Transverse colon (tissue), 4 donors: Measurements from ENCODE around the gene TSPAN5. TPM values are rescaled to one million over a fixed set of nuclear protein-coding genes. Genes with fewer than 3 reads are reported as not detected.

Experiments used
- DNase-seq: peaks from one replicate; pipeline ENCODE4 v3.0.0-alpha.2; 2019
- H3K27ac ChIP-seq, 4 donors: fragments of 200-600 bp; sonication (generic); 2 replicates each; pipeline ENCODE4 v1.5.1; 2016 to 2018; ENCODE audit warnings: inconsistent platforms in 4 of 4
- H3K27me3 ChIP-seq: fragments of 200-600 bp; sonication (generic); 2 replicates; pipeline ENCODE4 v1.5.1; 2017; ENCODE audit warnings: inconsistent platforms
- H3K36me3 ChIP-seq, 4 donors: fragments of 200-600 bp; sonication (generic); 2 replicates each; pipeline ENCODE4 v1.5.1; 2017 to 2019; ENCODE audit warnings: inconsistent platforms in 4 of 4
- H3K4me1 ChIP-seq, 4 donors: fragments of 200-600 bp; sonication (generic); 2 replicates each; pipeline ENCODE4 v1.5.1; 2017 to 2020; ENCODE audit warnings: inconsistent platforms in 4 of 4
- H3K4me3 ChIP-seq, 4 donors: fragments of 200-600 bp; sonication (generic); 1 replicate in 1 of 4; 2 replicates in 3 of 4; pipeline versions ENCODE4 v1.5.1 to v1.6.1; 2017 to 2019; ENCODE audit warnings: inconsistent platforms in 4 of 4
- H3K9me3 ChIP-seq, 2 donors: fragments of 200-600 bp; sonication (generic); 2 replicates each; pipeline ENCODE4 v1.5.1; 2017 to 2019; ENCODE audit warnings: inconsistent platforms in 2 of 2
- EP300 ChIP-seq: sonication (generic); formaldehyde crosslinking; IDR thresholded peaks from one replicate; pipeline ENCODE4 v1.6.1; 2017; ENCODE audit warnings: antibody characterized with exemption, low read depth
- POLR2A ChIP-seq: fragments of 450-650 bp; IDR thresholded peaks from one replicate; pipeline ENCODE4 v1.6.1; 2016; ENCODE audit warnings: antibody characterized with exemption, mild to moderate bottlenecking, moderate library complexity
- POLR2AphosphoS5 ChIP-seq, 3 donors: sonication (generic); formaldehyde crosslinking; IDR thresholded peaks; one replicate each; pipeline ENCODE4 v1.6.1; 2016; ENCODE audit warnings: antibody characterized with exemption in 3 of 3
- WGBS, 2 donors: methylation state at CpG; one replicate each; pipeline ENCODE4 v1.1.5; 2018; ENCODE audit warnings: low coverage in 1 of 2; 5-methylcytosine and 5-hydroxymethylcytosine counted together
- in situ Hi-C, 4 donors: fragments of 200-750 bp; cut with MboI; loops; one replicate each; pipeline versions ENCODE4 v1.15.0 to v1.15.1; 2017; ENCODE audit warnings: low sequenced_read_pairs in 3 of 4, low pct_ligation_motif_present in 1 of 4, low pct_unique_long_range_greater_than_20kb in 1 of 4
- intact Hi-C: fragments of 100-400 bp; cut with DNase I; formaldehyde crosslinking; loops from one replicate; pipeline ENCODE4 v1.15.1; 2023; ENCODE audit warnings: low total_unique reads
- total RNA-seq, 4 donors: library from RNA; depleted of rRNA; stranded (reverse); fragments of >200 nt; gene quantifications; one replicate each; pipeline ENCODE4 v1.1.0, GENCODE V29; 2016
- TF ChIP-seq, protein P1 (sequence below), 5 experiments: fragments of 200-600 bp in 3 of 5; fragments of 450-650 bp in 2 of 5; sonication (generic) in 3 of 5; IDR thresholded peaks; 1 replicate in 2 of 5; 2 replicates in 3 of 5; pipeline ENCODE4 v1.5.1; 2016 to 2017; ENCODE audit warnings: antibody characterized with exemption in 5 of 5, inconsistent platforms in 3 of 5, mild to moderate bottlenecking in 2 of 5, moderate library complexity in 1 of 5

TSPAN5 gene
- total RNA-seq, 4 donors from 2014 or later, result 1.1 to 9.6 (median 4.4) TPM

DNA sequence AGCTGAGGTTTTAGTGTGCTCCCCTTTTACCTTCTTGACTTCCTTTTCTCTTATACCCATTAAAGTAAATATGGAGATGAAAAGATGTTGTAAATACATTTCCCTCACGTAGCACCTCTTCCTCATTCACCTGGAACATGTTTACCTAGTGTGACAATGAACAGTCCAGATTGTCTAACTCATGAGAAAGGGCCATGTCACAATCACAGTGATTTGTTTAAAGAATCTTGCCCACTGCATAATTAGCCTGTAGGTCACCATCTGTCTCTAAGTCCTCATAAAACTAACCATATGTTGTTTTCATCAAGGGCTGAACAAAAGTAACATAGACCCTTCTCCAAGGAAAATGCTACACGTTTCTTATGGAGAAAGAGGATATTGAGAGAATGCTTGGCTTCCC lies 85.7 kb downstream of the TSPAN5 start:
- H3K4me1 ChIP-seq, result peaks cover 0 to 2% (median 0%) of the 10 kb centered on the region in 4 donors
- H3K27me3 ChIP-seq, result no peaks in the 10 kb centered on the region
- H3K4me3 ChIP-seq, result no peak overlapping the region
- TF ChIP-seq POLR2AphosphoS5 (IDR thresholded peaks at IDR 0.05), result peak in 2 of 3 donors; percentile 5 to 15
- no peak for TF ChIP-seq POLR2A
- no peaks in the 10 kb centered on the region for H3K36me3 ChIP-seq
- intact Hi-C loops (no loop called here), in situ Hi-C loops (no loop called here)
- no peak for DNase-seq
- no peaks in the 10 kb centered on the region for H3K9me3 ChIP-seq
- H3K27ac ChIP-seq, result no peak overlapping the region
- 39 to 40% methylated on average over 2 of the region's 2 CpGs for WGBS, 2 donors

- H3K4me1 ChIP-seq, result peaks cover 0 to 8% (median 4%) of the 10 kb centered on the region in 4 donors
- intact Hi-C loops, result no loop called here
- no peaks in the 10 kb centered on the region for H3K36me3 ChIP-seq
- no peak overlapping the region for H3K4me3 ChIP-seq
- H3K27me3 ChIP-seq, result no peaks in the 10 kb centered on the region
- H3K9me3 ChIP-seq, result no peaks in the 10 kb centered on the region
- 63 to 68% methylated on average over 4 to 11 of the region's 11 CpGs for WGBS, 2 donors
- no peak overlapping the region for H3K27ac ChIP-seq
- no peak for TF ChIP-seq EP300
- TF ChIP-seq POLR2A, result no peak
- TF ChIP-seq, protein P1, sequence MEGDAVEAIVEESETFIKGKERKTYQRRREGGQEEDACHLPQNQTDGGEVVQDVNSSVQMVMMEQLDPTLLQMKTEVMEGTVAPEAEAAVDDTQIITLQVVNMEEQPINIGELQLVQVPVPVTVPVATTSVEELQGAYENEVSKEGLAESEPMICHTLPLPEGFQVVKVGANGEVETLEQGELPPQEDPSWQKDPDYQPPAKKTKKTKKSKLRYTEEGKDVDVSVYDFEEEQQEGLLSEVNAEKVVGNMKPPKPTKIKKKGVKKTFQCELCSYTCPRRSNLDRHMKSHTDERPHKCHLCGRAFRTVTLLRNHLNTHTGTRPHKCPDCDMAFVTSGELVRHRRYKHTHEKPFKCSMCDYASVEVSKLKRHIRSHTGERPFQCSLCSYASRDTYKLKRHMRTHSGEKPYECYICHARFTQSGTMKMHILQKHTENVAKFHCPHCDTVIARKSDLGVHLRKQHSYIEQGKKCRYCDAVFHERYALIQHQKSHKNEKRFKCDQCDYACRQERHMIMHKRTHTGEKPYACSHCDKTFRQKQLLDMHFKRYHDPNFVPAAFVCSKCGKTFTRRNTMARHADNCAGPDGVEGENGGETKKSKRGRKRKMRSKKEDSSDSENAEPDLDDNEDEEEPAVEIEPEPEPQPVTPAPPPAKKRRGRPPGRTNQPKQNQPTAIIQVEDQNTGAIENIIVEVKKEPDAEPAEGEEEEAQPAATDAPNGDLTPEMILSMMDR (IDR thresholded peaks at IDR 0.05), result no peak
- TF ChIP-seq POLR2AphosphoS5 (IDR thresholded peaks at IDR 0.05), result no peak
- no peak for DNase-seq
- in situ Hi-C loops, result no loop called here
Measured at GRCh38 chr4:98571161-98571786, 87.1 kb downstream of the TSPAN5 start.

GRCh38 chr4:98570151-98570797 lies 88.1 kb downstream of the TSPAN5 start:
- in situ Hi-C loops, result no loop called here
- Histone ChIP-seq H3K4me3 (no peak overlapping the region), H3K9me3 (no peaks in the 10 kb centered on the region), H3K27me3 (no peaks in the 10 kb centered on the region), H3K4me1 (peaks cover 0 to 15% (median 4%) of the 10 kb centered on the region in 4 donors), H3K36me3 (no peaks in the 10 kb centered on the region), H3K27ac (no peak overlapping the region)
- WGBS, 2 donors, result 92 to 97% methylated on average over 4 to 5 of the region's 5 CpGs
- DNase-seq, result no peak
- intact Hi-C loops, result no loop called here
- TF ChIP-seq POLR2AphosphoS5 (IDR thresholded peaks at IDR 0.05) (no peak), EP300 (no peak), POLR2A (no peak)
- TF ChIP-seq, protein P1 (IDR thresholded peaks at IDR 0.05), result no peak

DNA sequence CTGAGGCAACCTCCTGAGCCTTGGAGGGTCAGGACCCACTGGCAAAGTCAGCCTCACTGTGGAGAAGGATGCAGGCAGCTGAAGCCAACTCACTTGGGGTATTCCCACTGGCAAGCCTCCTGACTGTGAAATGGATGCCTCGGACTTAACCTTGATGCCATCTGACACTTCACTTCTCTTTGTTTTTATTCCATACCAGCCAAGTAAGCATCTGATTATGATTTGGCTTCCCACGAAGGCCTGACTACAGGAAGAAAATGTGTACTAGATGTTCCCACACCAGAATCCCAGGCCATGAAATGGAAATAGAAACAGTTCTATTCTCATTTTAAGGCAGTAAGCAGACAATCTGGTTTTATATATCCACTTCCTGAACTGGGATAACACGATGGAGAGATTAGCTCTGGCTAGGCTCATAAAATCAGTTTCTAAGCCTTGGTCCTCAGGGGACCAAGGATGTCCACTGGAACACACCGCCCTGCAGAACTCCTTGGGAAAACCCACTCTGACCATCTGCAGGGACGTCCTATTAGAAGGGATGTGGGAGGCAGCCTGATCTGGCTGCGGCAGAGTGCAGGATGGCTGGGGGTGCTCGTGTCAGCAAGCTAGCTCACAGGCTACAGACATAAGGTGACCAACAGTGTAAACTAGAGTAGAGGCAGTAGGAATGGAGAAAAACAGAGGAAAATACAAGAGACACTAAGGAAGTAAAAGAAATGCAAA lies 89.3 kb downstream of the TSPAN5 start:
- no peaks in the 10 kb centered on the region for H3K9me3 ChIP-seq
- H3K4me3 ChIP-seq, result no peak overlapping the region
- peaks cover 0 to 15% (median 4%) of the 10 kb centered on the region in 4 donors for H3K4me1 ChIP-seq
- 67 to 69% methylated on average over 6 to 7 of the region's 7 CpGs for WGBS, 2 donors
- H3K27me3 ChIP-seq, result no peaks in the 10 kb centered on the region
- no peak overlapping the region for H3K27ac ChIP-seq
- TF ChIP-seq EP300 (no peak), POLR2AphosphoS5 (IDR thresholded peaks at IDR 0.05) (no peak), POLR2A (no peak)
- TF ChIP-seq, protein P1 (IDR thresholded peaks at IDR 0.05), result no peak
- intact Hi-C loops, result no loop called here
- in situ Hi-C loops, result no loop called here
- DNase-seq, result no peak
- H3K36me3 ChIP-seq, result no peaks in the 10 kb centered on the region
